Activated CD4-positive, alpha-beta memory T cell treated with anti-CD3 and anti-CD28 coated beads, Interleukin-2, amount 10 ng/mL, durations not matched to agents 7 days and 5 days (primary cell): Measurements from ENCODE around the gene CAMK2D. TPM values are rescaled to one million over a fixed set of nuclear protein-coding genes. Genes with fewer than 3 reads are reported as not detected.

Experiments used
- CTCF ChIA-PET: fragments of 350-600 bp; sonication (Branson Sonifier 250); formaldehyde crosslinking; loops from one replicate; lab custom pipeline; 2021; ENCODE audit warnings: antibody characterized with exemption, inconsistent platforms; lab: Charles Lee
- POLR2A ChIA-PET: fragments of 350-600 bp; sonication (Branson Sonifier 250); formaldehyde crosslinking; loops from one replicate; lab custom pipeline; 2021; ENCODE audit warnings: antibody characterized with exemption; lab: Charles Lee
- DNase-seq: peaks from one replicate; pipeline ENCODE4 v3.0.0-alpha.2; 2020
- H3K27ac Mint-ChIP-seq: one replicate; pipeline ENCODE4 v1.8.0; 2021; ENCODE audit warnings: mild to moderate bottlenecking, mixed read lengths
- H3K27me3 Mint-ChIP-seq: one replicate; pipeline ENCODE4 v1.8.0; 2021; ENCODE audit warnings: mixed read lengths
- H3K36me3 Mint-ChIP-seq: one replicate; pipeline ENCODE4 v1.8.0; 2021; ENCODE audit warnings: low read depth, mixed read lengths
- H3K4me1 Mint-ChIP-seq: one replicate; pipeline ENCODE4 v1.8.0; 2021; ENCODE audit warnings: mixed read lengths
- H3K4me3 Mint-ChIP-seq: one replicate; pipeline ENCODE4 v1.8.0; 2021; ENCODE audit warnings: mild to moderate bottlenecking, mixed read lengths
- H3K9me3 Mint-ChIP-seq: one replicate; pipeline ENCODE4 v1.8.0; 2021; ENCODE audit warnings: mixed read lengths
- total RNA-seq, 2 experiments: library from RNA; stranded (reverse); gene quantifications; one replicate each; pipeline ENCODE4 v1.2.3, GENCODE V29; 2021

Gene CAMK2D
- total RNA-seq, 2 experiments from 2014 or later: 41.7 to 43.0 TPM

GRCh38 chr4:113576947-113577678, 184.4 kb downstream of the CAMK2D start:
- ChIA-PET CTCF (interaction anchor here (0.6 kb wide), 1 partner anchor 1055 kb away, joined by 4 read pairs; no protein-coding TSS in a partner anchor), POLR2A (no interaction called here)
- H3K36me3 Mint-ChIP-seq: peaks cover 26% of the 10 kb centered on the region
- H3K9me3 Mint-ChIP-seq: peaks cover 8% of the 10 kb centered on the region
- H3K27me3 Mint-ChIP-seq: no peaks in the 10 kb centered on the region
- no peak for DNase-seq
- no peak overlapping the region for H3K27ac Mint-ChIP-seq
- peaks cover 24% of the 10 kb centered on the region for H3K4me1 Mint-ChIP-seq
- H3K4me3 Mint-ChIP-seq: no peak overlapping the region

- Mint-ChIP-seq H3K27me3 (no peaks in the 10 kb centered on the region), H3K27ac (no peak overlapping the region), H3K9me3 (peaks cover 8% of the 10 kb centered on the region), H3K4me3 (no peak overlapping the region), H3K4me1 (peaks cover 24% of the 10 kb centered on the region), H3K36me3 (peaks cover 34% of the 10 kb centered on the region)
- ChIA-PET POLR2A (no interaction called here), CTCF (interaction anchor here (1.3 kb wide), 1 partner anchor 28 kb away, joined by 4 read pairs; no protein-coding TSS in a partner anchor)
- no peak for DNase-seq
Observed at GRCh38 chr4:113575401-113575800, 186.1 kb downstream of the CAMK2D start.

- Mint-ChIP-seq H3K27ac (no peak overlapping the region), H3K4me1 (peaks cover 20% of the 10 kb centered on the region), H3K9me3 (peaks cover 8% of the 10 kb centered on the region), H3K4me3 (no peak overlapping the region), H3K27me3 (no peaks in the 10 kb centered on the region), H3K36me3 (peaks cover 34% of the 10 kb centered on the region)
- POLR2A ChIA-PET: no interaction called here
- no peak for DNase-seq
- CTCF ChIA-PET: no interaction called here
Observed at GRCh38 chr4:113574636-113575103, 186.9 kb downstream of the CAMK2D start.

- no peak overlapping the region for H3K27ac Mint-ChIP-seq
- no peak for DNase-seq
- H3K27me3 Mint-ChIP-seq: no peaks in the 10 kb centered on the region
- H3K4me1 Mint-ChIP-seq: peaks cover 18% of the 10 kb centered on the region
- POLR2A ChIA-PET: interaction anchor here (1.4 to 1.6 kb wide), 2 partner anchors 9 kb away, joined by 3 to 4 read pairs; no protein-coding TSS in a partner anchor
- H3K36me3 Mint-ChIP-seq: peaks cover 26% of the 10 kb centered on the region
- H3K9me3 Mint-ChIP-seq: peaks cover 8% of the 10 kb centered on the region
- H3K4me3 Mint-ChIP-seq: no peak overlapping the region
- CTCF ChIA-PET: no interaction called here
Observed at GRCh38 chr4:113572620-113573019, 188.9 kb downstream of the CAMK2D start.

- H3K4me3 Mint-ChIP-seq: no peak overlapping the region
- peaks cover 4% of the 10 kb centered on the region for H3K27me3 Mint-ChIP-seq
- DNase-seq: no peak
- no peak overlapping the region for H3K27ac Mint-ChIP-seq
- POLR2A ChIA-PET: no interaction called here
- CTCF ChIA-PET: interaction anchor here (3.2 kb wide), 1 partner anchor 18 kb away, joined by 30 read pairs; no protein-coding TSS in a partner anchor
- no peaks in the 10 kb centered on the region for H3K9me3 Mint-ChIP-seq
- peaks cover 36% of the 10 kb centered on the region for H3K4me1 Mint-ChIP-seq
- H3K36me3 Mint-ChIP-seq: peaks cover 35% of the 10 kb centered on the region
Observed at GRCh38 chr4:113566015-113566795, 195.3 kb downstream of the CAMK2D start.

GRCh38 chr4:113565702-113566012, 195.9 kb downstream of the CAMK2D start:
- H3K4me1 Mint-ChIP-seq: peaks cover 36% of the 10 kb centered on the region
- no peaks in the 10 kb centered on the region for H3K9me3 Mint-ChIP-seq
- H3K4me3 Mint-ChIP-seq: no peak overlapping the region
- peaks cover 4% of the 10 kb centered on the region for H3K27me3 Mint-ChIP-seq
- H3K27ac Mint-ChIP-seq: no peak overlapping the region
- CTCF ChIA-PET: interaction anchor here (0.7 to 3.2 kb wide), 2 partner anchors 18 to 98 kb away, joined by 3 to 30 read pairs; no protein-coding TSS in a partner anchor
- no peak for DNase-seq
- POLR2A ChIA-PET: interaction anchor here (0.6 to 5.1 kb wide), 6 partner anchors 18 to 204 kb away, joined by 3 to 31 read pairs (median 6); no protein-coding TSS in a partner anchor
- H3K36me3 Mint-ChIP-seq: peaks cover 34% of the 10 kb centered on the region

- CTCF ChIA-PET: interaction anchor here (0.9 to 3.2 kb wide), 5 partner anchors 15 to 196 kb away, joined by 3 to 30 read pairs (median 4); no protein-coding TSS in a partner anchor
- H3K4me3 Mint-ChIP-seq: no peak overlapping the region
- POLR2A ChIA-PET: interaction anchor here (0.8 to 5.1 kb wide), 6 partner anchors 9 to 196 kb away, joined by 3 to 31 read pairs (median 6); no protein-coding TSS in a partner anchor
- peaks cover 4% of the 10 kb centered on the region for H3K27me3 Mint-ChIP-seq
- peaks cover 35% of the 10 kb centered on the region for H3K36me3 Mint-ChIP-seq
- DNase-seq: no peak
- no peaks in the 10 kb centered on the region for H3K9me3 Mint-ChIP-seq
- H3K4me1 Mint-ChIP-seq: peaks cover 36% of the 10 kb centered on the region
- H3K27ac Mint-ChIP-seq: peak overlapping the region; percentile 56
Observed at GRCh38 chr4:113564493-113564892, 197.0 kb downstream of the CAMK2D start.

GRCh38 chr4:113563691-113564378, 197.7 kb downstream of the CAMK2D start:
- Mint-ChIP-seq H3K27ac (no peak overlapping the region), H3K9me3 (no peaks in the 10 kb centered on the region), H3K4me1 (peaks cover 36% of the 10 kb centered on the region), H3K36me3 (peaks cover 36% of the 10 kb centered on the region), H3K4me3 (no peak overlapping the region), H3K27me3 (peaks cover 4% of the 10 kb centered on the region)
- DNase-seq: no peak
- ChIA-PET CTCF (interaction anchor here (0.9 to 3.2 kb wide), 5 partner anchors 14 to 197 kb away, joined by 3 to 30 read pairs (median 4); no protein-coding TSS in a partner anchor), POLR2A (interaction anchor here (0.8 to 5.1 kb wide), 5 partner anchors 9 to 197 kb away, joined by 3 to 31 read pairs (median 8); no protein-coding TSS in a partner anchor)

GRCh38 chr4:113561758-113562157, 199.8 kb downstream of the CAMK2D start:
- ChIA-PET POLR2A (interaction anchor here (1.4 to 5.1 kb wide), 2 partner anchors 14 to 199 kb away, joined by 3 to 31 read pairs; no protein-coding TSS in a partner anchor), CTCF (interaction anchor here (3.4 kb wide), 1 partner anchor 14 kb away, joined by 18 read pairs; no protein-coding TSS in a partner anchor)
- H3K27me3 Mint-ChIP-seq: peaks cover 4% of the 10 kb centered on the region
- DNase-seq: no peak
- H3K9me3 Mint-ChIP-seq: no peaks in the 10 kb centered on the region
- peaks cover 31% of the 10 kb centered on the region for H3K36me3 Mint-ChIP-seq
- no peak overlapping the region for H3K27ac Mint-ChIP-seq
- H3K4me3 Mint-ChIP-seq: no peak overlapping the region
- peaks cover 34% of the 10 kb centered on the region for H3K4me1 Mint-ChIP-seq

GRCh38 chr4:113561092-113561491, 200.4 kb downstream of the CAMK2D start:
- Mint-ChIP-seq H3K36me3 (peaks cover 24% of the 10 kb centered on the region), H3K27ac (no peak overlapping the region), H3K9me3 (no peaks in the 10 kb centered on the region), H3K4me1 (peaks cover 27% of the 10 kb centered on the region), H3K4me3 (no peak overlapping the region), H3K27me3 (no peaks in the 10 kb centered on the region)
- ChIA-PET POLR2A (interaction anchor here (1.4 to 5.1 kb wide), 2 partner anchors 13 to 199 kb away, joined by 3 to 31 read pairs; no protein-coding TSS in a partner anchor), CTCF (interaction anchor here (3.4 kb wide), 1 partner anchor 13 kb away, joined by 18 read pairs; no protein-coding TSS in a partner anchor)
- no peak for DNase-seq

- POLR2A ChIA-PET: interaction anchor here (5.1 kb wide), 1 partner anchor 13 kb away, joined by 31 read pairs; no protein-coding TSS in a partner anchor
- no peak for DNase-seq
- no peak overlapping the region for H3K27ac Mint-ChIP-seq
Observed at GRCh38 chr4:113560579-113560978, 201.0 kb downstream of the CAMK2D start.

GRCh38 chr4:113559947-113560346, 201.6 kb downstream of the CAMK2D start:
- peaks cover 22% of the 10 kb centered on the region for H3K36me3 Mint-ChIP-seq
- POLR2A ChIA-PET: no interaction called here

More at GRCh38 chr4:113560579-113560978, 201.0 kb downstream of the CAMK2D start:
- CTCF ChIA-PET: interaction anchor here (3.4 kb wide), 1 partner anchor 13 kb away, joined by 18 read pairs; no protein-coding TSS in a partner anchor
- Mint-ChIP-seq H3K4me3 (no peak overlapping the region), H3K4me1 (peaks cover 23% of the 10 kb centered on the region), H3K27me3 (no peaks in the 10 kb centered on the region), H3K36me3 (peaks cover 24% of the 10 kb centered on the region), H3K9me3 (no peaks in the 10 kb centered on the region)

More at GRCh38 chr4:113559947-113560346, 201.6 kb downstream of the CAMK2D start:
- CTCF ChIA-PET: interaction anchor here (3.4 kb wide), 1 partner anchor 12 kb away, joined by 18 read pairs; no protein-coding TSS in a partner anchor
- no peaks in the 10 kb centered on the region for H3K27me3 Mint-ChIP-seq
- H3K4me3 Mint-ChIP-seq: no peak overlapping the region
- peaks cover 17% of the 10 kb centered on the region for H3K4me1 Mint-ChIP-seq
- no peak for DNase-seq
- no peak overlapping the region for H3K27ac Mint-ChIP-seq
- no peaks in the 10 kb centered on the region for H3K9me3 Mint-ChIP-seq
